SK-N-SH treated with all-trans-retinoic acid at 6 μM for 48 hours (cell line): ENCODE data around the gene KRT14.

Experiments
- BACH2 ChIP-seq: fragments of 250-450 bp; sonication (Bioruptor Pico); IDR thresholded peaks from 2 replicates; pipeline ENCODE4 v1.9.0; 2021; ENCODE audit warnings: mild to moderate bottlenecking, borderline replicate concordance
- CREB5 ChIP-seq: fragments of 250-450 bp; sonication (Bioruptor Pico); IDR thresholded peaks from 2 replicates; pipeline ENCODE4 v1.5.1; 2020; ENCODE audit warnings: low read depth, mild to moderate bottlenecking, moderate library complexity
- CSDC2 ChIP-seq: fragments of 250-450 bp; sonication (Bioruptor Pico); IDR thresholded peaks from 2 replicates; pipeline ENCODE4 v1.5.0; 2020; ENCODE audit warnings: mild to moderate bottlenecking, moderate library complexity
- ESRRG ChIP-seq: fragments of 250-450 bp; sonication (Bioruptor Pico); IDR thresholded peaks from 2 replicates; pipeline ENCODE4 v1.6.1; 2021; ENCODE audit warnings: mild to moderate bottlenecking
- ISL1 ChIP-seq: fragments of 250-450 bp; sonication (Bioruptor Pico); IDR thresholded peaks from 2 replicates; pipeline ENCODE4 v2.1.2; 2022; ENCODE audit warnings: mild to moderate bottlenecking, moderate library complexity
- PATZ1 ChIP-seq: fragments of 250-450 bp; sonication (Bioruptor Pico); IDR thresholded peaks from 2 replicates; pipeline ENCODE4 v1.8.0; 2020; ENCODE audit warnings: mild to moderate bottlenecking, moderate library complexity, borderline replicate concordance
- POU6F1 ChIP-seq: fragments of 250-450 bp; sonication (Bioruptor Pico); IDR thresholded peaks from 2 replicates; pipeline ENCODE4 v1.8.0; 2021; ENCODE audit warnings: low read depth, mild to moderate bottlenecking, moderate library complexity, borderline replicate concordance
- RARB ChIP-seq: fragments of 250-450 bp; sonication (Bioruptor Pico); IDR thresholded peaks from 2 replicates; pipeline ENCODE4 v1.8.0; 2021; ENCODE audit warnings: mild to moderate bottlenecking, moderate library complexity
- TCF4 ChIP-seq: fragments of 250-450 bp; sonication (Bioruptor Pico); IDR thresholded peaks from 2 replicates; pipeline ENCODE4 v1.8.0; 2021; ENCODE audit warnings: mild to moderate bottlenecking, moderate library complexity, borderline replicate concordance
- TSHZ2 ChIP-seq: fragments of 250-450 bp; sonication (Bioruptor Pico); IDR thresholded peaks from 2 replicates; pipeline ENCODE4 v1.5.0; 2020; ENCODE audit warnings: mild to moderate bottlenecking, moderate library complexity
- ZC3H10 ChIP-seq: fragments of 250-450 bp; sonication (Bioruptor Pico); IDR thresholded peaks from 2 replicates; pipeline ENCODE4 v1.5.1; 2021; ENCODE audit warnings: mild to moderate bottlenecking, moderate library complexity
- ZFP3 ChIP-seq: fragments of 250-450 bp; sonication (Bioruptor Pico); IDR thresholded peaks from 2 replicates; pipeline ENCODE4 v1.5.0; 2020; ENCODE audit warnings: mild to moderate bottlenecking, moderate library complexity
- ZFP30 ChIP-seq: fragments of 450-650 bp; formaldehyde crosslinking; IDR thresholded peaks from 2 replicates; pipeline ENCODE4 v1.5.0; 2022; ENCODE audit warnings: mild to moderate bottlenecking, moderate library complexity

- no peak for TF ChIP-seq ZFP30 (CRISPR knock-in tag)
- TF ChIP-seq RARB (CRISPR knock-in tag): no peak
- no peak for TF ChIP-seq ZFP3 (CRISPR knock-in tag)
- TF ChIP-seq PATZ1 (CRISPR knock-in tag): no peak
- TF ChIP-seq CREB5 (CRISPR knock-in tag): no peak
- no peak for TF ChIP-seq TCF4 (CRISPR knock-in tag)
- TF ChIP-seq ZC3H10 (CRISPR knock-in tag): no peak
- no peak for TF ChIP-seq ISL1 (CRISPR knock-in tag)
- no peak for TF ChIP-seq CSDC2 (CRISPR knock-in tag)
- TF ChIP-seq BACH2 (CRISPR knock-in tag): no peak
- no peak for TF ChIP-seq POU6F1
- TF ChIP-seq TSHZ2 (CRISPR knock-in tag): 0 out of 2 replicates have a peak, but pooled peaks have one; percentile 26
- TF ChIP-seq ESRRG (CRISPR knock-in tag): no peak
Observed at GRCh38 chr17:41539071-41539492, 47.6 kb downstream of the KRT14 start.
